PC-9 (cell line): ENCODE results near the gene B4GALT3. TPM values are rescaled to one million over a fixed set of nuclear protein-coding genes. Genes with fewer than 3 reads are reported as not detected.

Source experiments
- BruUV-seq: library from RNA; stranded (reverse); fragments of 400-500 nt; replicated peaks from 2 replicates; lab custom pipeline; 2021; lab: Mats Ljungman, UMichigan
- CTCF ChIA-PET: fragments of 300-600 bp; sonication (Branson Sonifier 250); formaldehyde crosslinking; loops from one replicate; lab custom pipeline; 2022; ENCODE audit warnings: antibody characterized with exemption; lab: Charles Lee
- POLR2A ChIA-PET: fragments of 300-600 bp; sonication (Branson Sonifier 250); formaldehyde crosslinking; loops from one replicate; lab custom pipeline; 2022; ENCODE audit warnings: antibody characterized with exemption; ENCODE audit not compliant: unreplicated experiment; lab: Charles Lee
- DNase-seq, 2 experiments: peaks; one replicate each; pipeline versions ENCODE4 v3.0.0 to v3.0.0-alpha.2; 2015 to 2022; ENCODE audit warnings: mixed read lengths in 1 of 2
- H2AFZ ChIP-seq: fragments of 200-600 bp; sonication (generic); 2 replicates; pipeline ENCODE4 v1.8.1; 2017; ENCODE audit warnings: antibody characterized with exemption
- H3F3A ChIP-seq: fragments of 200-600 bp; sonication (generic); 2 replicates; pipeline ENCODE4 v1.8.1; 2017; ENCODE audit warnings: antibody characterized with exemption, mild to moderate bottlenecking, low read depth; ENCODE audit not compliant: insufficient read depth
- H3K27ac ChIP-seq: fragments of 200-600 bp; sonication (generic); 2 replicates; pipeline ENCODE4 v1.6.1; 2016; ENCODE audit warnings: mixed run types
- H3K27me3 ChIP-seq: fragments of 200-600 bp; sonication (generic); 2 replicates; pipeline ENCODE4 v1.6.1; 2016; ENCODE audit warnings: low read depth, mixed run types; ENCODE audit not compliant: insufficient read depth
- H3K36me3 ChIP-seq: fragments of 200-600 bp; sonication (generic); 2 replicates; pipeline ENCODE4 v1.6.1; 2016; ENCODE audit warnings: low read depth, mixed run types
- H3K4me1 ChIP-seq: fragments of 200-600 bp; sonication (generic); replicated peaks from 2 replicates; pipeline ENCODE4 v1.6.1; 2016; ENCODE audit warnings: mixed run types; ENCODE audit not compliant: insufficient read depth
- H3K4me2 ChIP-seq: fragments of 200-600 bp; sonication (generic); 2 replicates; pipeline ENCODE4 v1.6.1; 2017; ENCODE audit warnings: mixed run types
- H3K4me3 ChIP-seq: fragments of 200-600 bp; sonication (generic); 2 replicates; pipeline ENCODE4 v1.6.1; 2016; ENCODE audit warnings: mixed run types
- H3K79me2 ChIP-seq: fragments of 200-600 bp; sonication (generic); 2 replicates; pipeline ENCODE4 v1.6.1; 2017; ENCODE audit warnings: low read depth, mixed run types
- H3K9me2 ChIP-seq: fragments of 200-600 bp; sonication (generic); 2 replicates; pipeline ENCODE4 v1.8.1; 2017; ENCODE audit warnings: mild to moderate bottlenecking; ENCODE audit not compliant: insufficient read depth
- H3K9me3 ChIP-seq: fragments of 200-600 bp; sonication (generic); 2 replicates; pipeline ENCODE4 v1.8.1; 2016; ENCODE audit warnings: low read depth; ENCODE audit not compliant: insufficient read depth
- H4K20me1 ChIP-seq: fragments of 200-600 bp; sonication (generic); 2 replicates; pipeline ENCODE4 v1.8.1; 2017; ENCODE audit not compliant: insufficient read depth
- EZH2 ChIP-seq: fragments of 200-600 bp; sonication (generic); IDR thresholded peaks from 2 replicates; pipeline ENCODE4 v1.8.0; 2017; ENCODE audit warnings: antibody characterized with exemption, low read depth
- intact Hi-C: fragments of 100-400 bp; cut with micrococcal nuclease; formaldehyde crosslinking; loops from one replicate; pipeline ENCODE4 v1.10.0; 2022; ENCODE audit not compliant: unreplicated experiment
- total RNA-seq: library from RNA; stranded (reverse); gene quantifications from 2 replicates; pipeline ENCODE4 v1.2.3, GENCODE V29; 2021
- TF ChIP-seq, protein P1 (sequence below): fragments of 200-600 bp; sonication (generic); conservative IDR thresholded peaks from 2 replicates; pipeline ENCODE4 v1.6.1; 2017; ENCODE audit warnings: mixed run types, antibody characterized with exemption, mild to moderate bottlenecking, moderate library complexity

The B4GALT3 gene
- total RNA-seq, 1 experiment from 2014 or later = 35.5 TPM

DNA sequence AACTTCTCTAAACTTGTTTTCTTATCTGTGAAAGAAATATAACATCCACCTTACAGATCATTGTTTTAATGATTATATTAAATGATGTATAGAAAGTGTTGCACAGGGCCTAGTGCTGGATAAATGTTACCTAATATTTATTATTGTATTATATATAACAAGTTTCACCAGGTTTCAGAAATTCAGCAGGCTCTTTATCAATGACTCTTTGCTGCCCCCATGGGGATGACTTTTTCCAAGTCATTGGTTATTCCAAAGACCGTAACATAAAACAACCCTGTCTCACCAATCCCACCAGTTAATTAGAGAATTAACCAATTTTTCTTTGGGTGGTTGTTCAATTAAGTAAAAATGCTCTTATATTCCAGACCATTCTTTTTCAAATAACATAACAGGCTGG, 37.5 kb downstream of the B4GALT3 start:
- Histone ChIP-seq H3K27ac (no peak overlapping the region), H3K27me3 (no peaks in the 10 kb centered on the region), H2AFZ (no peak overlapping the region), H3K9me2 (no peaks in the 10 kb centered on the region), H3K36me3 (no peaks in the 10 kb centered on the region), H3K4me2 (no peak overlapping the region), H3K9me3 (no peaks in the 10 kb centered on the region), H3K4me3 (no peak overlapping the region), H3F3A (peaks cover 33% of the 10 kb centered on the region), H3K4me1 (peaks cover 16% of the 10 kb centered on the region), H3K79me2 (peaks cover 17% of the 10 kb centered on the region), H4K20me1 (peaks cover 3% of the 10 kb centered on the region; the same call in 1 of the 2 replicates)
- TF ChIP-seq, protein P1, sequence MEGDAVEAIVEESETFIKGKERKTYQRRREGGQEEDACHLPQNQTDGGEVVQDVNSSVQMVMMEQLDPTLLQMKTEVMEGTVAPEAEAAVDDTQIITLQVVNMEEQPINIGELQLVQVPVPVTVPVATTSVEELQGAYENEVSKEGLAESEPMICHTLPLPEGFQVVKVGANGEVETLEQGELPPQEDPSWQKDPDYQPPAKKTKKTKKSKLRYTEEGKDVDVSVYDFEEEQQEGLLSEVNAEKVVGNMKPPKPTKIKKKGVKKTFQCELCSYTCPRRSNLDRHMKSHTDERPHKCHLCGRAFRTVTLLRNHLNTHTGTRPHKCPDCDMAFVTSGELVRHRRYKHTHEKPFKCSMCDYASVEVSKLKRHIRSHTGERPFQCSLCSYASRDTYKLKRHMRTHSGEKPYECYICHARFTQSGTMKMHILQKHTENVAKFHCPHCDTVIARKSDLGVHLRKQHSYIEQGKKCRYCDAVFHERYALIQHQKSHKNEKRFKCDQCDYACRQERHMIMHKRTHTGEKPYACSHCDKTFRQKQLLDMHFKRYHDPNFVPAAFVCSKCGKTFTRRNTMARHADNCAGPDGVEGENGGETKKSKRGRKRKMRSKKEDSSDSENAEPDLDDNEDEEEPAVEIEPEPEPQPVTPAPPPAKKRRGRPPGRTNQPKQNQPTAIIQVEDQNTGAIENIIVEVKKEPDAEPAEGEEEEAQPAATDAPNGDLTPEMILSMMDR = peak; percentile 80
- TF ChIP-seq EZH2 = no peak
- intact Hi-C loops = loop anchor here (2.0 to 10.0 kb wide), 3 partner anchors 145 to 459 kb away; no protein-coding TSS in a partner anchor
- CTCF ChIA-PET = interaction anchor here (0.7 kb wide), 1 partner anchor 86 kb away, joined by 4 read pairs; no protein-coding TSS in a partner anchor
- POLR2A ChIA-PET = no interaction called here
- peak in 1 of 2 experiments; percentile 37 for DNase-seq
- BruUV-seq = no TSS peak

DNA sequence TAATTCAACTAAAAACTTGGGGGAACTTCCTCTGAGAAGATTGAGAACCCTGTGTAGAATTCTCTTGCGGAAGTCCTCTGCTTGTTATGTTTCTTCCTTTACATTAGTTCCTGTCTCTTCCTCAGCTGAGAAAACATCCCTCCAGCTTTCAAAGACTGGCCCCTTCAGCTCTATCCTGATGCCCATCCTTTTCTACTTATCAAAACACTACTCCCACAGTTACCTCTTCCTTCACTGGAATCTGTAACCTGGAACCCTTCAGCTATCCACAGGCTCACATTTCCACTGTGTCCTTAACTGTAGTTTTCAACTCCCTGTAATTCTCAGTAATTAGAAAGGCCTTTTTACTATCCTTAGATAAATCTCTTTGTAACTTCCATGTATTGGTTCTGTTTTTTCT, 38.9 kb downstream of the B4GALT3 start:
- H2AFZ ChIP-seq = no peak overlapping the region
- H3K4me1 ChIP-seq = peaks cover 24% of the 10 kb centered on the region
- CTCF ChIA-PET = no interaction called here
- intact Hi-C loops = loop anchor here (2.0 to 10.0 kb wide), 3 partner anchors 144 to 458 kb away; no protein-coding TSS in a partner anchor
- no peaks in the 10 kb centered on the region for H3K36me3 ChIP-seq
- POLR2A ChIA-PET = interaction anchor here (0.5 kb wide), 1 partner anchor 991 kb away, joined by 3 read pairs; no protein-coding TSS in a partner anchor
- no peak overlapping the region for H3K4me2 ChIP-seq
- DNase-seq = no peak
- TF ChIP-seq EZH2 = no peak
- TF ChIP-seq, protein P1 = no peak
- H3K27me3 ChIP-seq = no peaks in the 10 kb centered on the region
- H4K20me1 ChIP-seq = peaks cover 3% of the 10 kb centered on the region; the same call in 1 of the 2 replicates
- H3K79me2 ChIP-seq = peaks cover 30% of the 10 kb centered on the region
- peaks cover 46% of the 10 kb centered on the region for H3F3A ChIP-seq
- no peak overlapping the region for H3K4me3 ChIP-seq
- no TSS peak for BruUV-seq
- H3K9me3 ChIP-seq = no peaks in the 10 kb centered on the region
- H3K9me2 ChIP-seq = no peaks in the 10 kb centered on the region
- H3K27ac ChIP-seq = no peak overlapping the region

DNA sequence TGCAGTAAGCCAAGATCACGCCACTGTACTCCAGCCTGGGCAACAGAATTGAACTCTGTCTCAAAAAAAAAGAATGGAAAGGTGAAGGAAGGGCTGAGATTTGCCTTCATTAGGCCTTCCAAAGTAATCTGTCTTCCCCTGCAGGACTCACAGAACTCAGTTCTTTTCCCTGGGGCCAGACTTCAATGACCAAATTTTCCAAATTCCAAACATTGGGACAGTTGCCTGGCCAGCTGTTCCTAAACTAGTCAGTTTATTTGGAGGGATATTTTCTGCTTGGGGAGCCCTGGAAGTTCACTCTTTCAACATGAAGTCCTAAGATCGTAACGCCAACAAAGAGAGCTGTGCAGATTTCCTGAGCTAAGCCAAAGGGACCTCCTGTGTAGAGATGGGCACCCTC, 39.4 kb downstream of the B4GALT3 start:
- Histone ChIP-seq H3K9me2 (no peaks in the 10 kb centered on the region), H3K4me3 (no peak overlapping the region), H3K4me1 (peaks cover 24% of the 10 kb centered on the region), H3K36me3 (no peaks in the 10 kb centered on the region), H3K9me3 (no peaks in the 10 kb centered on the region), H3K4me2 (no peak overlapping the region), H2AFZ (no peak overlapping the region), H4K20me1 (peaks cover 3% of the 10 kb centered on the region; the same call in 1 of the 2 replicates), H3K27ac (no peak overlapping the region), H3F3A (peaks cover 52% of the 10 kb centered on the region), H3K27me3 (no peaks in the 10 kb centered on the region), H3K79me2 (peaks cover 31% of the 10 kb centered on the region)
- TF ChIP-seq, protein P1 = no peak
- no peak for TF ChIP-seq EZH2
- no TSS peak for BruUV-seq
- DNase-seq = no peak
- POLR2A ChIA-PET = no interaction called here
- intact Hi-C loops = loop anchor here (2.0 to 10.0 kb wide), 3 partner anchors 143 to 457 kb away; no protein-coding TSS in a partner anchor
- CTCF ChIA-PET = no interaction called here
